SIG-M5 treated with dmso at 0.1 percent for 504 hours (cell line): Measurements from ENCODE around the gene SFRP4.

Experiments
- DNase-seq: peaks from one replicate; lab custom pipeline; 2025; ENCODE audit not compliant: unreplicated experiment; lab: John Stamatoyannopoulos, UW

SFRP4 gene

GRCh38 chr7:37925620-37926019, 9.0 kb upstream of the SFRP4 start:
- no peak for DNase-seq

GRCh38 chr7:37924491-37925041, 7.9 kb upstream of the SFRP4 start:
- no peak for DNase-seq

GRCh38 chr7:37923996-37924395, 7.4 kb upstream of the SFRP4 start:
- no peak for DNase-seq

GRCh38 chr7:37921876-37922275, 5.3 kb upstream of the SFRP4 start:
- DNase-seq = no peak

- DNase-seq = peak; percentile 53
Measured at GRCh38 chr7:37920849-37921805, 4.5 kb upstream of the SFRP4 start.

GRCh38 chr7:37920305-37920848, 3.8 kb upstream of the SFRP4 start, which contains the start of gene EPDR1:
TSS of gene EPDR1 (plus strand) at chr7:37920640. CDS start at chr7:37920940, 300 bp downstream.
- peak; percentile 74 for DNase-seq

GRCh38 chr7:37918526-37918925, 1.9 kb upstream of the SFRP4 start:
- no peak for DNase-seq

GRCh38 chr7:37916017-37916672, 472 bp downstream of the SFRP4 start:
- DNase-seq = no peak

GRCh38 chr7:37915438-37915837, 1.2 kb downstream of the SFRP4 start:
- DNase-seq = peak; percentile 59

GRCh38 chr7:37912756-37913155, 3.9 kb downstream of the SFRP4 start:
- DNase-seq = no peak

- no peak for DNase-seq
Measured at GRCh38 chr7:37908221-37908788, 8.3 kb downstream of the SFRP4 start.

- DNase-seq = no peak
Measured at GRCh38 chr7:37901890-37902524, 14.6 kb downstream of the SFRP4 start.

GRCh38 chr7:37901236-37901827, 15.3 kb downstream of the SFRP4 start:
- peak; percentile 67 for DNase-seq

- no peak for DNase-seq
Measured at GRCh38 chr7:37899712-37900247, 16.8 kb downstream of the SFRP4 start.

- no peak for DNase-seq
Measured at GRCh38 chr7:37894671-37895070, 21.9 kb downstream of the SFRP4 start.

- DNase-seq = no peak
Measured at GRCh38 chr7:37893359-37893758, 23.3 kb downstream of the SFRP4 start.

- no peak for DNase-seq
Measured at GRCh38 chr7:37882086-37882485, 34.5 kb downstream of the SFRP4 start.
